Activated naive CD4-positive, alpha-beta T cell treated with anti-CD3 and anti-CD28 coated beads for 36 hours (primary cell): ENCODE measurements around the gene GPR108. TPM values are rescaled to one million over a fixed set of nuclear protein-coding genes. Genes with fewer than 3 reads are reported as not detected.
A peak's percentile ranks its signal among the peaks of the same experiment; 100 is the strongest.
"Not testable (repeated sequence)": the region's sequence is repeated elsewhere in the genome, so short reads cannot be mapped to it uniquely, and the experiment has no call there.

ENCODE experiments used
- CTCF ChIA-PET: fragments of 350-600 bp; sonication (Branson Sonifier 250); formaldehyde crosslinking; loops from one replicate; lab custom pipeline; 2021; ENCODE audit warnings: antibody characterized with exemption; lab: Charles Lee
- DNase-seq: peaks from one replicate; pipeline ENCODE4 v3.0.0-alpha.2; 2020
- H3K27ac Mint-ChIP-seq: one replicate; pipeline ENCODE4 v1.8.0; 2021; ENCODE audit warnings: mild to moderate bottlenecking, mixed read lengths
- H3K27me3 Mint-ChIP-seq: one replicate; pipeline ENCODE4 v1.8.0; 2021; ENCODE audit warnings: low read depth, mixed read lengths
- H3K36me3 Mint-ChIP-seq: one replicate; pipeline ENCODE4 v1.8.0; 2021; ENCODE audit warnings: low read depth, mixed read lengths
- H3K4me1 Mint-ChIP-seq: one replicate; pipeline ENCODE4 v1.8.0; 2021; ENCODE audit warnings: low read depth, mixed read lengths
- H3K4me3 Mint-ChIP-seq: one replicate; pipeline ENCODE4 v1.8.0; 2021; ENCODE audit warnings: mild to moderate bottlenecking, moderate library complexity, mixed read lengths
- H3K9me3 Mint-ChIP-seq: one replicate; pipeline ENCODE4 v1.8.0; 2021; ENCODE audit warnings: mixed read lengths
- intact Hi-C: fragments of 100-400 bp; cut with micrococcal nuclease; formaldehyde crosslinking; loops from one replicate; pipeline ENCODE4 v1.15.1; 2023
- total RNA-seq, 2 experiments: library from RNA; stranded (reverse); gene quantifications; one replicate each; pipeline ENCODE4 v1.2.3, GENCODE V29; 2021

Gene GPR108
- total RNA-seq, result 10 to 100 TPM; 54.0 to 59.9 TPM

DNA sequence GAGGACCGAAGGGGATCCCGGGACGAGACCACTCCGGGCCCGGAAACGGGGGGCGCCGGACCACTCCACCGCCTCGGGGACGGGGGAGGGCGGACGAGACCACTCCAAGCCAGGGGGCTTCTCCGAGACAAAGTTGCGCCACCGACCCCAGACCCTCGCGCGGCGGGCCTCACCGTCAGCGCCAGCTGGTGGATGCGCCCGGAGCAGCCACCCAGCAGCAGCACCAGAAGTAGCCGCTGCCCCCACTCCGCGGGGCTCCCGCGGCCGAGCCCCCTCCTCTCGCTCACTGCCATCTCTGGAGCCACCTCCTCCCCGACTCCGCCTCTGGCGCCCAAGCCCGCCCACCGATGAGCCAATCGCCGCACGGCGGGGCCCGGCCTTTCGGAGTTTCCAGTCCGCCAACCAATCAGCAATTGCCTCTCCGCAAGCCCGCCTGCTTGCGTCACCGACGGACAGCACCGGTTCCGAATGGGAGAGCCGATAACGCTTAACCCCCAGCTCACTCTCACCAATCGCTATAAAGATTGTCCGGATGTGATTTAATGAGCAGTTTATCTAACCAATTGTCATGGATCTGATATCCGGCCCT, at the start of gene GPR108:
TSS of gene GPR108 (minus strand) at position 297 of the 589 bp plus-strand sequence. CDS start at position 293, 4 bp downstream.
- intact Hi-C loops, result loop anchor here (1.0 to 5.0 kb wide), 7 partner anchors 30 to 344 kb away; partner anchors contain the start of genes GTF2F1, SH2D3A, TNFSF14 and TNFSF9
- peak within 1 kb of the TSS; percentile 98 for H3K4me3 Mint-ChIP-seq
- DNase-seq, result peak; percentile 100
- CTCF ChIA-PET, result interaction anchor here (1.0 to 2.3 kb wide), 7 partner anchors 31 to 220 kb away, joined by 3 to 46 read pairs (median 9); partner anchors contain the start of genes SH2D3A and TNFSF14
- H3K4me1 Mint-ChIP-seq, result peaks cover 40% of the 10 kb centered on the region
- H3K27me3 Mint-ChIP-seq, result no peaks in the 10 kb centered on the region
- peaks cover 15% of the 10 kb centered on the region for H3K36me3 Mint-ChIP-seq
- peak within 1 kb of the TSS; percentile 98 for H3K27ac Mint-ChIP-seq
- H3K9me3 Mint-ChIP-seq, result no peaks in the 10 kb centered on the region

DNA sequence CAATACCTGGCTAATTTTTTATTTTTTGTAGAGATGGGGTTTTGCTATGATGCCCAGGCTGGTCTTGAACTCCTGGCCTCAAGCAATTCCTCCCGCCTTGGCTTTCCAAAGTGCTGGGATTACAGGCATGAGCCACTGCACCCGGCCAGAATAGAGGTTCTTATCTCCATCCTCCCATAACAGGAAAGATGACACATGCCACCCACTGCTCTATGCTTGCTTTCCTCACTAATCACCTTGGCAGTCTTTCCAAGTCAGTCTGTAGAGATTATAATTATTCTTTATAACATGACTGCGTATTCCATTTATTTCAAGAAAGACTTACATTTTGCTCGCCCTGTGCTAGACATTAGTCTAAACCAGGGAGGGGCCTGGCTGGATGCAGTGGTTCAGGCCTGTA, 41.8 kb upstream of the GPR108 start:
- Mint-ChIP-seq H3K4me3 (no peak overlapping the region), H3K4me1 (peaks cover 65% of the 10 kb centered on the region), H3K36me3 (peaks cover 47% of the 10 kb centered on the region), H3K27me3 (no peaks in the 10 kb centered on the region), H3K9me3 (no peaks in the 10 kb centered on the region), H3K27ac (peak overlapping the region; percentile 59)
- CTCF ChIA-PET, result no interaction called here
- intact Hi-C loops, result no loop called here
- DNase-seq, result peak; percentile 32

DNA sequence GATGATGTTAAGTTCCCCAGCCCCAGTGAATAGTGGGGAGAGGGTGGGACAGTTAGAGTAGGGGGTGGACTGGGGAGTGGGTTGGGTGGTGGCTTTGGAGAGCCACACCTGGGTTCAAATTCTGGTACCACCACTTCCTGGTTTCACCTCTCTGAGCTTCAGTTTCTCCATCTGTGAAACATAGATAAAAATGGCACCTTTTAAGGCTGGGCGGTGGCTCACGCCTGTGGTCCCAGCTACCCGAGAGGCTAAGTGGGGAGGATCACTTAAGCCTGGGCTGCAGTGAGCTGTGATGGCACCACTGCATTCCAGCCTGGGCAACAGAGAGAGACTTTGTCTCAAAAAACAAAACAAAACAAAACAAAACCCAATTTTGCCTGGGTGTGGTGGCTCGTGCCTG, 41.0 kb upstream of the GPR108 start:
- Mint-ChIP-seq H3K4me3 (no peak overlapping the region), H3K36me3 (peaks cover 49% of the 10 kb centered on the region)

DNA sequence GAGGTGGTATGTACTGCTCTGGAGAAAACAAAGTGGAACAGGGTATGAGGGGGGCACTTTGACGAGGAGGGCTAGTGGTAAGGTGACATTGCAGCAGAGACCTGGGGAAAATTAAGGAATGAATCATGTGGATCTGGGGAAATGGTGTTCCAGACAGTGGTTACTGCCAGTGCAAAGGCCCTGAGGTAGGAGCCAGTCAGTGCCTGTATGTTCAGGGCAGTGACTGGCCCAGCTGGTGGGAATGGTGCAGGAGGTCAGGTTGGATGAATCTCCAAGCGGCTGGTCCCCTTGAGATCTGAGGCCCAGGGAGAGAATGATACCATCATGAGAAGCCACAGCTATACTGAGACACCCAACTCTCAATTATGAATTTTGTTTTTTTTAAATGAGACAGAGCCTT, 40.1 kb upstream of the GPR108 start:
- Mint-ChIP-seq H3K9me3 (peaks cover 2% of the 10 kb centered on the region), H3K4me3 (no peak overlapping the region), H3K36me3 (peaks cover 50% of the 10 kb centered on the region), H3K4me1 (peaks cover 66% of the 10 kb centered on the region), H3K27me3 (no peaks in the 10 kb centered on the region), H3K27ac (peak overlapping the region; percentile 70)
- CTCF ChIA-PET, result no interaction called here
- intact Hi-C loops, result no loop called here
- no peak for DNase-seq

More for the DNA sequence above, 41.0 kb upstream of the GPR108 start:
- CTCF ChIA-PET, result interaction anchor here (0.6 kb wide), 1 partner anchor 80 kb away, joined by 3 read pairs; no protein-coding TSS in a partner anchor
- H3K9me3 Mint-ChIP-seq, result peaks cover 2% of the 10 kb centered on the region
- intact Hi-C loops, result no loop called here
- no peak for DNase-seq
- no peaks in the 10 kb centered on the region for H3K27me3 Mint-ChIP-seq
- peak overlapping the region; percentile 70 for H3K27ac Mint-ChIP-seq
- H3K4me1 Mint-ChIP-seq, result peaks cover 67% of the 10 kb centered on the region

DNA sequence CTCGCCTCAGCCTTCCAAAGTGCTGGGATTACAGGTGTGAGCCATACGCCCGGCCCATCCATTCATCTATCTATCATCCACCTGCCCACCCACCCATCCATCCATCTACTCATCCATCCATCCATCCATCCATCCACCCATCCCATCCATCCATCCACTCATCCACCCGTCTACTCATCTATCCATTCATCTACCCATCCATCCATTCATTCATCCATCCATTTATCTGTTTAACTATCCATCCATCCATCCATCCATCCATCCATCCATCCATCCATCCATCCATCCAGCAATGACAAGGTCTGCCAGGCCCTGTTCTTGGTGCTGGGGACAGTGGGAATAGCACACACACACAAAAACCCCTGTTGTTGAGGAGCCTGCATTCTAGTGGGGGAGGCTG, 39.6 kb upstream of the GPR108 start:
- Mint-ChIP-seq H3K9me3 (peaks cover 2% of the 10 kb centered on the region), H3K4me1 (peaks cover 70% of the 10 kb centered on the region), H3K4me3 (no peak overlapping the region), H3K27ac (peak overlapping the region; percentile 34), H3K36me3 (peaks cover 50% of the 10 kb centered on the region), H3K27me3 (no peaks in the 10 kb centered on the region)
- intact Hi-C loops, result no loop called here
- CTCF ChIA-PET, result no interaction called here
- DNase-seq, result no peak

DNA sequence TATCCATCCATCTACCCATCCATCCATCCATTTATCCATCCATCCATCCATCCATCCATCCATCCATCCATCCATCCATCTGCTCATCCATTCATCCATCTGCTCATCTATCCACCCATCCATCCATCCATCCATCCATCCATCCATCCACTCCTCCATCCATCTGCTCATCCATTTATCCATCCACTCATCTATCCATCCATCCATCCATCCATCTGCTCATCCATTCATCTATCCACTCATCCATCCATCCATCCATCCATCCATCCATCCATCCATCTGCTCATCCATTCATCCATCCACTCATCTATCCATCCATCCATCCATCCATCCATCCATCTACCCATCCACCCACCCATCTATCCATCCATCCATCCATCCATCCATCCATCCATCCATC, 38.7 kb upstream of the GPR108 start:
- intact Hi-C loops, H3K4me3 Mint-ChIP-seq, DNase-seq, CTCF ChIA-PET, H3K27me3 Mint-ChIP-seq, H3K9me3 Mint-ChIP-seq: not testable (repeated sequence)
- Mint-ChIP-seq H3K4me1 (peaks cover 69% of the 10 kb centered on the region), H3K27ac (peak overlapping the region; percentile 79), H3K36me3 (peaks cover 46% of the 10 kb centered on the region)

DNA sequence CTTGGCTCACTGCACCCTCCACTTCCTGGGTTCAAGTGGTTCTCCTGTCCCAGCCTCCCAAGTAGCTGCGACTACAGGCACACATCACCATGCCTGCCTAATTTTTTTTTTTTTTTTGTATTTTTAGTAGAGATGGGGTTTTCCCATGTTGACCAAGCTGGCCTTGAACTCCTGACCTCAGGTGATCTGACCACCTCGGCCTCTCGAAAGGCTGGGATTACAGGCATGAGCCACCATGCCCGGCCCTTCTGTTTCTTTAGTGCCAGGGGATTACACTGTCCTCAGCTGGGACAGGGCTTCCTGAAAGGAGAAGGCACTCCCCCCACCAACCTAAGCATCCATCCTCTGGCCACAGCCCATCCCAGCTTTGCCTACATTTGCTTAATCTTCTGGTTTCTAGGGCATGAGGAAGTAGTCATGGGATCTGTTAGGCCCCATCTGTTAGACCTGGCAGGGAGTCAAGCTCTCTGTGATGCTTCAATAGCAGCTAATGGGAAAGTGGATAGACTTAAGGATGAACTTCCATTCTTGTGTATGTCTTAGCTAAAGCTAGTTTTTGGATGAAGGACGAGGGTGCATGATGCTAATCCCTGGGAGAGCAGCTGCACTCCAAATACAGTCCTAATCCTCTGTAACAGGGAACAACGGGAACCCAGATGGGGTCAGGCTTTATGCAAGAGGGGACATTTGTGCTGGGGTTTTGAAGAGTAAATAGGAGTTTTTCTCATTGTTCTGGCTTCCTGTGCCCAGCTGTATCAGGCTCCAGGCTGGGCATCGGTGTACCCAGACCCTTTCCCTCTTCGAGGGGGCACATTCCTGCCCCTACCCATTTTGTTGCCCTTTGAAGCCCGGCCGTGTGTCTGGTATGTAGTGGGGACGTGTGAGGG, 37.7 kb upstream of the GPR108 start:
- Mint-ChIP-seq H3K27me3 (no peaks in the 10 kb centered on the region), H3K27ac (peak overlapping the region; percentile 79), H3K4me1 (peaks cover 62% of the 10 kb centered on the region), H3K36me3 (peaks cover 40% of the 10 kb centered on the region), H3K4me3 (peak overlapping the region; percentile 69), H3K9me3 (peaks cover 2% of the 10 kb centered on the region)
- intact Hi-C loops, result loop anchor here (5.0 kb wide), 1 partner anchor 948 kb away; no protein-coding TSS in a partner anchor
- no peak for DNase-seq
- CTCF ChIA-PET, result interaction anchor here (0.6 to 3.2 kb wide), 5 partner anchors 12 to 88 kb away, joined by 3 to 20 read pairs (median 3); no protein-coding TSS in a partner anchor

DNA sequence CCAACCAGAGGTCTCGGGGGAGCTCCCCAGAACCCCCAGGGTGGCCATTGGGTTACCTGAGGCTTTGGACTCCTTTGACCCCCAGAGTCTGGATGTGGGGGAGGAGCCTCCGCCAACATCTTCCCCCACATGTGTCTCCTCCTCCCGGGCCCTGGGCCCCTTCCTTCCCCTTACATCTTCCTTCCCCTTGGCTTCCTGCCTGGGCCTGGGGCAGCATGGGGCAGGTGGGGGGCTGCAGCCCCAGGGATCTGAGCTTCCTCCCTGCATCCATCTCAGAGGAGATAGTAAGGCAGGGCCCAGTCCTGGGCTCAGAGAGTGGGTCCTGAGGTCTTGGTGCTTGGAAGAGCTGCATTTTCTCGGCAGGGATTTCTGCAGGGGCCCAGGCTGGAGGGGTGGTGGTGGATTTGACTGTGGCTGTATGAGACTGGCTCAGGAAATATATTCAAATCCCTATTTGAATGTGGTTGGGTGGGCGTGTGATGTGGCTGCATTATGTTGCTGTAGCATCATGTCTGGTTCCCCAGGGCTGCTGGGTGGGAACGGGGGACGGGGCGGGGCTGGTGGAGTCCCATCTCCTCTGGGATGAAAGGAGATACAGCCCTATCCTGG, 36.0 kb upstream of the GPR108 start:
- Mint-ChIP-seq H3K9me3 (peaks cover 2% of the 10 kb centered on the region), H3K27ac (peak overlapping the region; percentile 97), H3K4me1 (peaks cover 57% of the 10 kb centered on the region), H3K36me3 (peaks cover 37% of the 10 kb centered on the region), H3K4me3 (peak overlapping the region; percentile 98), H3K27me3 (no peaks in the 10 kb centered on the region)
- CTCF ChIA-PET, result interaction anchor here (0.9 to 3.2 kb wide), 7 partner anchors 28 to 254 kb away, joined by 3 to 20 read pairs (median 4); no protein-coding TSS in a partner anchor
- intact Hi-C loops, result loop anchor here (1.0 to 5.0 kb wide), 2 partner anchors 28 to 946 kb away; no protein-coding TSS in a partner anchor
- peak; percentile 76 for DNase-seq

DNA sequence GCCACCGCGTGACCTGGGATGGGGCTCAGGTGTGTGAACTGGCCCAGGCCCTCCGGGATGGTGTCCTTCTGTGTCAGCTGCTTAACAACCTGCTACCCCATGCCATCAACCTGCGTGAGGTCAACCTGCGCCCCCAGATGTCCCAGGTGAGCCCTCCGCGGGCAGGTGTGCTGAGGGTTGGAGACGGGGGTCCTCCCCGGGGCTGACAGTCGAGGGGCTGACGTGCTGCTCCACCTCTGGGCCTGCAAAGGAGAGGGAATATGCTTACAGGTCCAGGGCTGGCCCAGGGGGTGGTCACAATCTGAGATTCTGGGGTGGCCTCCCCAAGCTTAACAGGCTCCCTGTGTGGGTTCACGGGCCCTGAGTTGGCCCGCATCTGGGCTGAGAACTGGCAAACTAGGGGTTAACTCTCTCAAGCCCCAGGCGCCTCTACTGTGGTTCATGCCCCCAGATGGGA, 35.5 kb upstream of the GPR108 start:
- CTCF ChIA-PET, result interaction anchor here (0.7 to 3.2 kb wide), 11 partner anchors 9 to 256 kb away, joined by 3 to 20 read pairs (median 4); no protein-coding TSS in a partner anchor
- Mint-ChIP-seq H3K4me1 (peaks cover 57% of the 10 kb centered on the region), H3K27ac (peak overlapping the region; percentile 97), H3K9me3 (peaks cover 2% of the 10 kb centered on the region), H3K4me3 (peak overlapping the region; percentile 98), H3K27me3 (no peaks in the 10 kb centered on the region), H3K36me3 (peaks cover 32% of the 10 kb centered on the region)
- DNase-seq, result no peak
- intact Hi-C loops, result loop anchor here (1.0 to 5.0 kb wide), 4 partner anchors 28 to 946 kb away; partner anchors contain the start of gene TRIP10

DNA sequence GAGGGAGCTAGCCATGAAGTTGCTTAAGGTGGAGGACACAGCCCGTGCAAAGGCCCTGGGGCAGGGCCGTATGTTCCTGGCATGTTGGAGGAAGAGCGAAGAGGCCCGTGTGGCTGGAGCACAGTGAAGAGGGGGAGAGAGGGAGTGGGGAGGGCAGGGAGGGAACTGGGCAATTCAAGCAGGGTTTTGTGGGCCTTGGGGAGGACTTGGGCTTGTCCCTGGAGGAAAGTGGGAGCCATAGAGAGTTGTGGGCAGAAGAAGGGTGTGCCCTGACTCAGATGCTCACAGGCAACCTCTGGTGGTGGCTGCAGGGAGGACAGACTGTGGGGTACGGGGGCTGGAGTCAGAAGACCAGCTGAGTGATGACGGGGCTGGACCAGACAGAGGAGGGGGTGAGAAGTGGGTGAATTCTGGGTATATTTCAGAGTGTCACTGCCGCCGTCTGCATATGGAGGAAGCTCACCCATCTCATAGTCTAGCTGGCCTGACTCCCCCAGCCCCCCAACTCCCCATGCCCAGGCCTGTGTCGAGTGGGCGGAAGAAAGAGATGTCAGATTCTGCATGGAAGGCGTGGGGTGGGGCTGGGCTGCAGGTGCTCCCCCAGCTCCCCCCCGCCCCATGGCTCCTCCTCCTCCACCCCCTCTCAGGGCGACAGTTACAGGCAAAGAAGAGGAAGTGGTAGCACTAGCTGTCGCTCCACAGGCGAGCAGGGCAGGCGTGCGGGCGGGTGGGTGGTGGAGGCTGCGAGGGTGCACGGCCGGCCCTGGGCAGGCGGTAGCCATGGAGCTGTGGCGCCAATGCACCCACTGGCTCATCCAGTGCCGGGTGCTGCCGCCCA, 34.9 kb upstream of the GPR108 start, which contains the start of gene VAV1:
TSS of gene VAV1 (plus strand) at position 681 of the 838 bp plus-strand sequence. CDS start at position 781, 100 bp downstream.
- peak within 1 kb of the TSS; percentile 98 for H3K4me3 Mint-ChIP-seq
- no peaks in the 10 kb centered on the region for H3K27me3 Mint-ChIP-seq
- H3K27ac Mint-ChIP-seq, result peak within 1 kb of the TSS; percentile 97
- intact Hi-C loops, result loop anchor here (1.0 to 5.0 kb wide), 3 partner anchors 33 to 945 kb away; partner anchors contain the start of gene TRIP10
- peaks cover 29% of the 10 kb centered on the region for H3K36me3 Mint-ChIP-seq
- DNase-seq, result peak; percentile 91
- H3K9me3 Mint-ChIP-seq, result peaks cover 2% of the 10 kb centered on the region
- H3K4me1 Mint-ChIP-seq, result peaks cover 52% of the 10 kb centered on the region
- CTCF ChIA-PET, result interaction anchor here (0.7 to 3.2 kb wide), 12 partner anchors 9 to 256 kb away, joined by 3 to 20 read pairs (median 4); no protein-coding TSS in a partner anchor

DNA sequence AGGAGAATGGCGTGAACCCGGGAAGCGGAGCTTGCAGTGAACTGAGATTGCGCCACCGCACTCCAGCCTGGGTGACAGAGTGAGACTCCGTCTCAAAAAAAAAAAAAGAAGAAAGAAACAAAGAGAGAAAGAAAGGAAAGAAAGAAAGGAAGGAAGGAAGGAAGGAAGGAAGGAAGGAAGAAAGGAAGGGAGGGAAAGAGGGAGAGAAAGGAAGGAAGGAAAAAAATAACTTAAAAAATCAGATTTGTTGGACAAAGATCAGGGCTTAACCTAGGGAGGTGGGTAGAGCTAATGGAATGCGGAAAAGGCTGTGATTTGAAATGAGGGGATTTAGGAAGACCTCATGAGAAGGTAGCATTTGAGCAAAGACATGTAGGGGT, 34.3 kb upstream of the GPR108 start:
- H3K4me1 Mint-ChIP-seq, result peaks cover 46% of the 10 kb centered on the region
- not testable (repeated sequence) for H3K27me3 Mint-ChIP-seq, DNase-seq, H3K9me3 Mint-ChIP-seq
- intact Hi-C loops, result loop anchor here (1.0 to 5.0 kb wide), 3 partner anchors 32 to 944 kb away; partner anchors contain the start of gene TRIP10
- peak overlapping the region; percentile 97 for H3K27ac Mint-ChIP-seq
- CTCF ChIA-PET, result interaction anchor here (0.6 to 3.2 kb wide), 6 partner anchors 10 to 178 kb away, joined by 3 to 20 read pairs (median 5); no protein-coding TSS in a partner anchor
- peaks cover 25% of the 10 kb centered on the region for H3K36me3 Mint-ChIP-seq
- H3K4me3 Mint-ChIP-seq, result peak overlapping the region; percentile 98
